Gastroesophageal sphincter (tissue), 3 donors: ENCODE measurements around the gene CSN2.

Experiments
- CTCF ChIP-seq, 4 experiments: fragments of 200-600 bp in 2 of 4; fragments of 450-650 bp in 2 of 4; sonication (generic) in 1 of 4; IDR thresholded peaks; one replicate each; pipeline ENCODE4 v1.5.1; 2017 to 2019; ENCODE audit warnings: antibody characterized with exemption in 4 of 4, mild to moderate bottlenecking in 2 of 4, moderate library complexity in 2 of 4
- EP300 ChIP-seq: sonication (generic); formaldehyde crosslinking; IDR thresholded peaks from one replicate; pipeline ENCODE4 v1.6.1; 2017; ENCODE audit warnings: antibody characterized with exemption, mild to moderate bottlenecking
- POLR2A ChIP-seq, 2 donors: fragments of 450-650 bp; IDR thresholded peaks; one replicate each; pipeline ENCODE4 v1.6.1; 2017; ENCODE audit warnings: antibody characterized with exemption in 2 of 2, mild to moderate bottlenecking in 2 of 2, moderate library complexity in 1 of 2
- POLR2AphosphoS5 ChIP-seq: sonication (generic); formaldehyde crosslinking; IDR thresholded peaks from one replicate; pipeline ENCODE4 v1.6.1; 2017; ENCODE audit warnings: antibody characterized with exemption

GRCh38 chr4:69951602-69952001, 13.9 kb downstream of the CSN2 start:
- no peak for TF ChIP-seq EP300
- no peak for TF ChIP-seq CTCF (IDR thresholded peaks at IDR 0.05)
- TF ChIP-seq POLR2AphosphoS5, result no peak
- no peak for TF ChIP-seq POLR2A (IDR thresholded peaks at IDR 0.05)
